Measurements from ENCODE around the gene TALDO1. TPM values are rescaled to one million over a fixed set of nuclear protein-coding genes. Genes with fewer than 3 reads are reported as not detected.

Gene TALDO1
- total RNA-seq (10 to 100 TPM; 52.5 to 83.9 (median 78.2) TPM), polyA plus RNA-seq (10 to 100 TPM; 50.3 to 70.0 TPM)

DNA sequence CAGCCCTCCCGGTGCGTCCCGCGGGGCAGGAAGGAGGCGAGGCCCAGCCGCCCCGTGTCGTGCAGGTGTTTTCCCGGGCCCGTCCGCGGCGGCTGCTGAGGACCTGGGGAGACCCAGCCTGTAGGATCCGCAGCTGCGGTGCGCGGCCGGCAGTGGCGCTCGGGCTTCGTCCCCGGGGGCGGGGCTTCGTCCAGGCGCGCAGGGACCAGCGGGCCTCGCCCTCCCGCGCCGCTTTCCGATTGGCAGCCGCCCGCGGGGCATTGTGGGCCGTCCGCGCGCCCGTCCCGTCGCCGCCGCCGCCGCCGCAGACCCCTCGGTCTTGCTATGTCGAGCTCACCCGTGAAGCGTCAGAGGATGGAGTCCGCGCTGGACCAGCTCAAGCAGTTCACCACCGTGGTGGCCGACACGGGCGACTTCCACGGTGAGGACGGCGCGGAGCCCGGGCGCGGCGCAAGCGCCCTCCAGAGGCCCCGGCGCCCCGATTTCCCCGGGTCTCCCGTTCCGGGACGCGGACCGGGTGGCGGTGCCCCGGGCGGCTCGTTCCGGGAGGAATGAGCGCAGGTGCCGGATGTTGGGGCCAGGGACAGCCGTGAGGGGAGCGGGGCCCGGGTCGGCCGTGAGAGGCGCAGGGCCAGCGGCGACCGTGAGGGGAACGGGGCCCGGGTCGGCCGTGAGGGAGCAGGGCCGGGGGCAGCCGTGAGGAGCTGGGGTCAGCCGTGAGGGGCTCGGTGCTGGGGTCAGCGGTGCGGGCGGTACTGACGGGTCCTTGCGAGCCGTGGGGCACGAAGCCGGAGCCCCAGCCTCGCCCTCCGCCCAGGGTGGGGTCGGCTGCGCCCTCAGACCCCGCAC is at the start of gene TALDO1:
TALDO1 (plus strand) TSS at position 307 of the 849 bp plus-strand sequence; CDS start at position 325, 18 bp downstream.
- H3K4me3 ChIP-seq, result peak within 1 kb of the TSS; percentile 84 to 97 (median 88)
- ATAC-seq (peak; percentile 98 to 99 (median 98)), DNase-seq (peak; percentile 91 to 98 (median 94)), FAIRE-seq (no peak)
- 0 to 1% methylated on average over 39 to 112 of the region's 112 CpGs for WGBS, 2 donors
- H3K27ac ChIP-seq, result peak within 1 kb of the TSS; percentile 74 to 82 (median 76)
- H3K27me3 ChIP-seq, result no peaks in the 10 kb centered on the region
- TF ChIP-seq, protein P1, sequence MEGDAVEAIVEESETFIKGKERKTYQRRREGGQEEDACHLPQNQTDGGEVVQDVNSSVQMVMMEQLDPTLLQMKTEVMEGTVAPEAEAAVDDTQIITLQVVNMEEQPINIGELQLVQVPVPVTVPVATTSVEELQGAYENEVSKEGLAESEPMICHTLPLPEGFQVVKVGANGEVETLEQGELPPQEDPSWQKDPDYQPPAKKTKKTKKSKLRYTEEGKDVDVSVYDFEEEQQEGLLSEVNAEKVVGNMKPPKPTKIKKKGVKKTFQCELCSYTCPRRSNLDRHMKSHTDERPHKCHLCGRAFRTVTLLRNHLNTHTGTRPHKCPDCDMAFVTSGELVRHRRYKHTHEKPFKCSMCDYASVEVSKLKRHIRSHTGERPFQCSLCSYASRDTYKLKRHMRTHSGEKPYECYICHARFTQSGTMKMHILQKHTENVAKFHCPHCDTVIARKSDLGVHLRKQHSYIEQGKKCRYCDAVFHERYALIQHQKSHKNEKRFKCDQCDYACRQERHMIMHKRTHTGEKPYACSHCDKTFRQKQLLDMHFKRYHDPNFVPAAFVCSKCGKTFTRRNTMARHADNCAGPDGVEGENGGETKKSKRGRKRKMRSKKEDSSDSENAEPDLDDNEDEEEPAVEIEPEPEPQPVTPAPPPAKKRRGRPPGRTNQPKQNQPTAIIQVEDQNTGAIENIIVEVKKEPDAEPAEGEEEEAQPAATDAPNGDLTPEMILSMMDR (IDR thresholded peaks at IDR 0.05), result peak in 1 of 4 donors; percentile 12
- no peaks in the 10 kb centered on the region for H3K36me3 ChIP-seq
- H3K4me1 ChIP-seq, result peaks cover 0 to 15% (median 12%) of the 10 kb centered on the region in 3 donors
- intact Hi-C loops (cut with DNase I), result no loop called here
- no peaks in the 10 kb centered on the region for H3K9me3 ChIP-seq

DNA sequence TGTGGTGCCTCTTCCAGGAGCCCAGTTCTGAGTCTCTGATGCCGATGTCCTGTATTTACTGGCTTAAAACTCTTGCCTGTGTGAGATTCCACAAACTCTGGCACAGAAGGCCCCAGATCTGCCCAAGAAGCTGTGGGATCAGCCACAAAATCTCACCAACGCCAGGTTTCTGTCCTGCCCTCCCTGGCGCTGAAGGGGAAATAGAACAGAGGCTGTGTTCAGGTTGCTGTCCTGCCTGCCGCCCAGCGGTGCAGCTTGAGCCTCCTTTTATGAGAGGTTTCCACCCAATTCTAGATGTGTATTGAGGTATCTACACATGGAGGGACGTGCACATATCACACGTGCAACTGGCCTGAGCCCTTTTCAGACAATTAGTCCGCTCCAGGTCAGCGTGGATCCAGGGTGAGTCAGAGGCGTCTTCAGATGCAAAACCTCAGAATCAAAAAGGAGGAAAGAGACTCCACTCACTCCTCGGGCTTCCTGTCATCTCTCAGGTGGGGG is 49.4 kb upstream of the TALDO1 start:
- no peak for FAIRE-seq
- no peak for ATAC-seq
- WGBS, 2 donors, result 82 to 85% methylated on average over 11 of the region's 11 CpGs
- no peak for DNase-seq
- TF ChIP-seq, protein P1 (IDR thresholded peaks at IDR 0.05), result no peak
- Histone ChIP-seq H3K4me3 (no peak overlapping the region), H3K27me3 (no peaks in the 10 kb centered on the region), H3K27ac (peak overlapping the region; percentile 31 to 100 (median 71)), H3K36me3 (peaks cover 0 to 4% (median 0%) of the 10 kb centered on the region in 3 donors), H3K4me1 (peaks cover 10 to 31% (median 14%) of the 10 kb centered on the region in 3 donors), H3K9me3 (no peaks in the 10 kb centered on the region)
- intact Hi-C loops (cut with DNase I), result no loop called here

DNA sequence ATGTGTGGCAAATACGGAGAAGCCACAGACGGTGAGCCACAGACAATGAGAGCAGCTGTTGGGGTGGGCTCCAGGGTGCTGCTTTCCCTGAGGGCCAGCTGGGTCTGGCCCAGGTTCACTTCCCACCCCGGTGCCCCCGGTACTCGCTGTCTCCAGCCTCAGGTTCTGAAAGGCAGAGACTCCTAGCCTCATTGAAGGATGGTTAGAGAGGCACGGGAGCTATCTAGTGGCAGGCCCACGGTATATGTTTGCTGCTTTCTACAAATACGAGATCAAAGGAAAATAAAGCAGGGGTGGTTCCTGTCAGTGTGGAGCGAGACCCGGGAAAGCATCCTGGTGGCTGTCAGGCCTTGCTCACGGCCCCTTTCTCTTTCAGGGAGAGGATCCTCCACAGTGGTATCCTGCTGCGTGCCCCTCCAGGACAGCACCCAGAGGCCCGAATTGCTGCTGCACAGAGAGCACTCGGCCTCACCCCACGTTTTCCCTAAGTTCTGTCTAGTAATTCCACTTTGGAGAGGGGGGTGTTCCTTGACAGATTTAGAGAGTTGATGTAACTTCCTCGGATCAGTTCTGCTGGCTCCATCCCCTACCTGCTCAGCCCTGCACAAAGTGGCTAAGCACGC is 48.7 kb upstream of the TALDO1 start:
- TF ChIP-seq, protein P1 (IDR thresholded peaks at IDR 0.05), result no peak
- ATAC-seq (no peak), DNase-seq (no peak), FAIRE-seq (no peak)
- 82% methylated on average over 17 of the region's 17 CpGs for WGBS, 2 donors
- Histone ChIP-seq H3K27me3 (no peaks in the 10 kb centered on the region), H3K36me3 (peaks cover 0 to 4% (median 0%) of the 10 kb centered on the region in 3 donors), H3K9me3 (no peaks in the 10 kb centered on the region), H3K4me1 (peaks cover 11 to 35% (median 19%) of the 10 kb centered on the region in 3 donors), H3K27ac (peak overlapping the region in 1 of 4 donors; percentile 100), H3K4me3 (no peak overlapping the region)
- intact Hi-C loops (cut with DNase I), result no loop called here

DNA sequence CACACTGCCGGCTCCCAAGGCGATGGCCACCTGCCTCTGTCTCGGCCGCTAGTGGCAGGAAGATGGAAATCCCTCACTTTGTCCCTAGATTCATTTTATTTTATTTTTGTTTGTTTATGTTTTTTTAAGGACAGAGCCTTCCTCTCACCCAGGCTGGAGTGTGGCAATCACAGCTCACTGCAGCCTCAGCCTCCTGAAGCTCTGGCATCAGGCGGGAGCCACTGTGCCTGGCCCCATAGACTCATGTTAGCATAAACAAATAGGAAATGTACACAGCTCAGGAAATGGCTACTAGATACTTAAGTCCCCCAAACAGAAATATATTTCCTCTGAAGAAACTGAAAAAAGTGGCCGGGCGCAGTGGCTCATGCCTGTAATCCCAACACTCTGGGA is 48.2 kb upstream of the TALDO1 start:
- WGBS, 2 donors, result 95% methylated on average over 7 of the region's 7 CpGs
- Histone ChIP-seq H3K4me1 (peaks cover 11 to 36% (median 18%) of the 10 kb centered on the region in 3 donors), H3K36me3 (peaks cover 0 to 4% (median 0%) of the 10 kb centered on the region in 3 donors), H3K27ac (no peak overlapping the region), H3K9me3 (no peaks in the 10 kb centered on the region), H3K4me3 (no peak overlapping the region), H3K27me3 (no peaks in the 10 kb centered on the region)
- FAIRE-seq (no peak), ATAC-seq (no peak), DNase-seq (no peak)
- intact Hi-C loops (cut with DNase I), result no loop called here
- TF ChIP-seq, protein P1 (IDR thresholded peaks at IDR 0.05), result no peak

Data from pancreas (tissue), 10 donors.